Measurements from ENCODE around the gene FRK.

DNA sequence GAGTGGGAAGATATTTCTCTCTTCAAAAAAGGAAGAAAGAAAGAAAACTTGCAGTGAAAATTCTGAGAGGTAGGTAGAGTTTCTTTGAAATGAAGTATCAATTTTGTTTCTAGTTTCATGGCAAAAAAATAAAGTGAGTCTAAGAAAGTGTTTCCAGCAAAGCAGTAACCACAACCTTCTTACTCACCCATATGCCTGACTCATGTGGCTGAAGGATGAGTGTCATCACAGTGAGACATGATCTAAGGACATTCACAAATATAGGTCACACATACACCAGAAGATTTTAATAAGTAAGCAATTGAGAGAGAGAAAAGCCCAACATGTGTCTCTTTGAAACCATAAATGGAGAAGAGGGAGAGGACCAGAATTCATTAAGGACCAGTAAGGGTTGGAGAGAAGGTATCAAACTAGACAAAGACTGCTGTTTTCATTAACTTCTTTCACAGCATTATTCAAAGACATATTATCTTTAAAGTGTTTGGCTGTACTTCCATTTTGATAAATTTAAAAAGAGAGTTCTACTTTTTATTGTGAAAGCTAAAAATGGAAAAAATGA, 169.5 kb downstream of the FRK start:
- TF ChIP-seq, protein P1, sequence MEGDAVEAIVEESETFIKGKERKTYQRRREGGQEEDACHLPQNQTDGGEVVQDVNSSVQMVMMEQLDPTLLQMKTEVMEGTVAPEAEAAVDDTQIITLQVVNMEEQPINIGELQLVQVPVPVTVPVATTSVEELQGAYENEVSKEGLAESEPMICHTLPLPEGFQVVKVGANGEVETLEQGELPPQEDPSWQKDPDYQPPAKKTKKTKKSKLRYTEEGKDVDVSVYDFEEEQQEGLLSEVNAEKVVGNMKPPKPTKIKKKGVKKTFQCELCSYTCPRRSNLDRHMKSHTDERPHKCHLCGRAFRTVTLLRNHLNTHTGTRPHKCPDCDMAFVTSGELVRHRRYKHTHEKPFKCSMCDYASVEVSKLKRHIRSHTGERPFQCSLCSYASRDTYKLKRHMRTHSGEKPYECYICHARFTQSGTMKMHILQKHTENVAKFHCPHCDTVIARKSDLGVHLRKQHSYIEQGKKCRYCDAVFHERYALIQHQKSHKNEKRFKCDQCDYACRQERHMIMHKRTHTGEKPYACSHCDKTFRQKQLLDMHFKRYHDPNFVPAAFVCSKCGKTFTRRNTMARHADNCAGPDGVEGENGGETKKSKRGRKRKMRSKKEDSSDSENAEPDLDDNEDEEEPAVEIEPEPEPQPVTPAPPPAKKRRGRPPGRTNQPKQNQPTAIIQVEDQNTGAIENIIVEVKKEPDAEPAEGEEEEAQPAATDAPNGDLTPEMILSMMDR (IDR thresholded peaks at IDR 0.05), result no peak
- no peak for TF ChIP-seq POLR2A (IDR thresholded peaks at IDR 0.05)
